Sciatic nerve (tissue), 2 donors: ENCODE results near the gene ZNF700. TPM values are rescaled to one million over a fixed set of nuclear protein-coding genes. Genes with fewer than 3 reads are reported as not detected.
"Not testable (repeated sequence)": the region's sequence is repeated elsewhere in the genome, so short reads cannot be mapped to it uniquely, and the experiment has no call there.

Experiments used
- ATAC-seq: fragments of 200-7000 bp; cut with Tn5 transposase; one replicate; pipeline ENCODE4 v1.9.1; 2020; ENCODE audit warnings: mild to moderate bottlenecking, moderate library complexity
- DNase-seq: peaks from one replicate; pipeline ENCODE4 v3.0.0-alpha.2; 2020; ENCODE audit warnings: low spot score
- intact Hi-C: fragments of 100-400 bp; cut with DNase I; formaldehyde crosslinking; loops from one replicate; pipeline ENCODE4 v1.14.2; 2022
- total RNA-seq: library from RNA; stranded (reverse); fragmentation: NEBNext Ultra II Directional; extraction: Animal tissue kit (Norgen Biotek cat#: 25700); gene quantifications from one replicate; pipeline ENCODE4 v1.2.1, GENCODE V29; 2021
- donor health status: DM: no; HTN: no; CAD: no.
- donor health status: DM: no; HTN: no; CAD: no.

The ZNF700 gene
- total RNA-seq: 16.1 TPM

DNA sequence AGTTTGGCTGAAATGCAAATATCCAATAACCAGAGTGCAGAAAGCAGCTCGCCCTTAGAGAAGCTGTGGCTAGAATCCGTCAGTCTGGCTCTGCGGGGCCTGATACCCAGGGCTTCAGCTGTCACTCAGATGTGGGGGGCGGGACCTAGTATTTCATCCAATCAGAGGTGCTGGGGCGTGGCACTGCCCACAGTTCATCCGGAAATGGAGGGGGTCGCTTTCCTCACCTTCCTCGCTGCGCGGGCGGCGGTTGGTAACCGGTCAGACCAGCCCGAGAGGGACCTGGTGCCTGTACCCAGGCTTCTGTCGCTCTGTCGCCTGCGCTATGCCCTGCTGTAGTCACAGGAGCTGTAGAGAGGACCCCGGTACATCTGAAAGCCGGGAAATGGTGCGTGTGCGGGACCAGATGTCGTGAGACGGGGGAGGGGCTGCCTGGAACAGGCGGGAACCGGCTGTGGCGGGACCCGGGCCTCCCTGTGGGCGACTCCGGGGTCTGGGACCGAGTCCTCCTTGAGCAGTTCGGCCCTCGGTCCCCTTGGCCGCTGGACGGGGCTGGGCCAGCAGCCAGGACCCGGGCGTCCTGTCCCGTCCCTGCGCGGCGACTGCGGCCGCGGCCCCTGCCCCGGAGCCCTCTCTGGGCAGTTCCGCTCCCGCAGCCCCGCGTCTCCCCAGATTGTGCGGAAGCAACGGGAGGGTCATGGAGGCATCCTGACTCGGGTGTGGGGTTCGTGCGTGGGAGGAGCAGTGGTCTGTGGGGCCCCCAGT lies at the start of gene ZNF700:
Gene ZNF700 (plus strand): TSS at position 222 of the 765 bp plus-strand sequence. CDS start 104 bp downstream, at position 326.
- ATAC-seq (peak; percentile 99), DNase-seq (peak; percentile 97)
- intact Hi-C loops: no loop called here

DNA sequence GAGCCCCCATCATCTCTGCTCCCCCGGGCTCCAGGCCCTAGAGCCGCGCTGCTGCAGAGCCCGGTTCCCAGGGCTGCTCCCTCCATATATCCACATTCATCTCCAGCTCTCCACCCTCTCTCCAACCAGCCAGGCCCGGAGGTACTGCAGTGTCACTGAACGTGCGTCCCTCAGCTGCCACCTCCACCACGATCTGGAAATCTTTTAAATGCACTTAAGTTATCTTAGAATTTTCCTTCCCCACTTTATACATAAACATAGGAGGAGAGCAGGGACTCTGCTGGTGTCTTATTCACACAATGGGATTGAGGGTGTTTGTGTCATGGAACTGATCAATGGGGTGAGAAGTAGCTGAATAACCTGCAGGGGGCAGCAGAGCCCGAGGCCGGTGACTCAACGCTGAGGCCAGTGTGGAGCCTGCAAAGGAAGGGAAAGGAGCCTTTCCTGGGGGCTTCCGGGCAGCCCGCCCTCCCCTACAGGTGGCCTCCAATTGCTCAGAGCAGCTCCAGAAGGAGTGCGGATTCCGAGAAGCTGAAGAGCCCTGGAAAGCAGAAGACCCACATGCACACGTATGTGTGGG lies 45.1 kb upstream of the ZNF700 start:
- intact Hi-C loops, ATAC-seq, DNase-seq: not testable (repeated sequence)

DNA sequence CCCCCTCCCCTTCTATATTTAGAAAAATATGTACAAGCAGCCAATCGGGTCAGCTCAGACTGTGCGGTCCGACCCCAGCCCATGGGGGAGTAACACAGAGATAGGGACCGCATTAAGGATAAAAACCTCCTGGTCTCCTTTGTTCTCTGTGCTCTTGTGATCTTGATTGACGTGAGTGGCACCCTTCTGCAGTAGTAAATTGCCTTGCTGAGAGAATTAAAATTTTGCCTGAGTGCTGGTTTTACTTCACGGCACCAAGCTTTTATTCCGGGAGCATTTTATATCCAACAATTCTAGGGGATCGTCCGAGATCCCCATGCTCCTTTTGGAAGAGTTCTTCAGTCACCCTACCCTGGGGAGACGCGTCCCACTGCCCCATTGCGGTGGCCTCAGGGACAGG lies 44.3 kb upstream of the ZNF700 start:
- DNase-seq (no peak), ATAC-seq (no peak)
- intact Hi-C loops: no loop called here

DNA sequence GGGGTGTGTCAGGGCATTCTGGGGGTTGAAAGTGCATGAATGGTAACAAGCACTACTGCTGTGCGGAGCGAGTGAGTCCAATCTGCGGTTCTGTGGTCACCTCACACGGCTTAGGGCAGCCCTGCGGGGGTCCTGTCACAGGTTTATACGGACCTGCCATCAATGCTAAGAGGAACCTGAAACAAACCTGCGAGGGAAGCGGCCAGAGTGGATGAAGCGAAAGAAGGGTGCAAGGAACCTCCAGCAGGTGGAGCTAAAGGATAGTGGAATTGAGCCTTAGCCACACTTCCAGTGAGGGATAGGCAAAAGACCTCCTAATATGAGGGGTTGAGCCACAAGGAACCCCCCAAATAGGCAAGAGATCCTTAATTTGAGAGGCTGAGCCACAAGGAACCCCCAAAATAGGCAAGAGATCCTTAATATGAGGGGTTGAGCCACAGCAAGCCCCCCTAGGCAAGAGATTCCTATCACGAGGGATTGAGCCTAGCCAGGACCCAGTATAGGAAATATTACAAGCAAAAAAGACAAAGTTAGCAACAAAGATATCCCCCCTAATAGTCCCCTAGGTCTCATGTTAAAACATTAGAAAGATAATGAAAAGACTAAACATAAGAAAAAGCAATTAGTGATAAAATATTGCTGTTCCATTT lies 43.6 kb upstream of the ZNF700 start:
- intact Hi-C loops: no loop called here
- ATAC-seq (no peak), DNase-seq (peak; percentile 61)

DNA sequence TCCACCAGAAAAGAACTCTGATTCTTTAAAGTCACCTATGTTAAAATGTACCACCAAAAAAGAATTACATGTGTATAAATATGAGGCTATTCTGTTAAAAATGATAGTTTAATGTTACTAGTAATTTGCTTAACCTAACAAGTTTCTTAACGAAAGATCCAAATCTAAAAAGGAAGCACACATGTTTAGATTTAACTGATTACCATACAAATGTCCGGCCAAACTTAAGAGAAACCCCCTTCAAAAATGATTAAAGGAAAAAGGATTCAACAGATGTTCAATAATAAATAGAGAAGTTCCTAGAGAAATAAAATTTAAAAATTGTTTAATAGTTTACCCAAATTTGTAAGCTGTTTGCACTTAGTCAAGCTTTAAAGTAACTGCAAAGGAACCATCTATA lies 42.3 kb upstream of the ZNF700 start:
- intact Hi-C loops: no loop called here
- ATAC-seq (no peak), DNase-seq (no peak)

DNA sequence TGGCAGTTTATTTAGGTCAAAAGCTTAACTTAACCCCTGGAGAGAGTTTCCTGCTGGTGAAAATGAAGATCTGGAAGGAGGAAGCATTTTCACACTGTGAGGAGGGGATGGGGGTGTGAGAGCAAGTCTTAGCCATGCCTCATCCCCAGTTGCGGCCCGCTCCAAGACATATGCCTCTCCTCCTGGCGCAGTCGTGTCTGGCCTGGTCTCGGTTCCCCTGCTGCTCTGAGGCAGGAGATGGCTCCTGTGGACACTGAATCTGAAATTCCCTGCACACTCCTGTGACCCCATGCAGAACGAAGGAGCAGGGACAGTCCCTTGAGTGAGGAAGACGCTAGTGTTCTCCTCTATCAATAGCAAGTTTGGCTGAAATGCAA lies 37.7 kb upstream of the ZNF700 start:
- ATAC-seq (peak; percentile 63), DNase-seq (no peak)
- intact Hi-C loops: no loop called here

DNA sequence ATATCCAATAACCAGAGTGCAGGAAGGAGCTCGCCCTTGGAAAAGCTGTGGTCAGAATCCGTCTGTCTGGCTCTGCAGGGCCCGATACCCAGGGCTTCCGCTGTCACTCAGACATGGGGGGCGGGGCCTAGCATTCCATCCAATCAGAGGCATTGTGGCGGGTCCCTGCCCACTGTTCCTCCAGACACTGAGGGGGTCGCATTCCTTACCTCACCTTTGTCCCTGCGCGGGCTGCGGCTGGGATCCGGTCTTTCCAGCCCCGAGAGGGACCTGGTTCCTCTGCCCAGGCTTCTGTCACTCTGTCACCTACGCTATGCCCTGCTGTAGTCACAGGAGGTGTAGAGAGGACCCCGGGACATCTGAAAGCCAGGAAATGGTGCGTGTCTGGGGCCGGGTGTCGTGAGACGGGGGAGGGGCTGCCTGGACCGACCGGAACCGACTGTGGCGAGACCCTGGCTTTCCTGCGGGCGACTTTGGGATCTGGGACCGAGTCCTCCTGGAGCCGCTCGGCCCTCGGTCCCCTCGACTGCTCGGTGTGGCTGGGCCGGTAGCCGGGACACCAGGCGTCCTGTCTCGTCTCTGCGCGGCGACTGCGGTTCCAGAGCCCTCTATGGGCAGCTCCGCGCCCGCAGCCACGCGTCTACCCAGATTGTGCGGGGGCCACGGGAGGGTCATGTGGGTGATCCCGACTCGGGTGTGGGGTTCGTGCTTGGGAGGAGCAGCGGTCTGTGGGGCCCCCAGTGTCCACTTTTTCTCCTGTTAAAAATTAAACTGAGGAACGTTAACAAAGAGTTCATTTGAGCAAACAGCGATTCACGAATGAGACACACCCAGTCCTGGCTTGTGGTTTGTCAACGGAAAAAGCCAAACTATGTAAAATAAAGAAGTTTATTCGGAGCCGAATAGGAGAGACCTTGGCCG lies 37.0 kb upstream of the ZNF700 start, which contains the start of gene ZNF69:
Gene ZNF69 (plus strand): TSS at position 172 of the 921 bp plus-strand sequence. CDS start 142 bp downstream, at position 314.
- ATAC-seq (peak; percentile 99), DNase-seq (peak; percentile 90)
- intact Hi-C loops: no loop called here

DNA sequence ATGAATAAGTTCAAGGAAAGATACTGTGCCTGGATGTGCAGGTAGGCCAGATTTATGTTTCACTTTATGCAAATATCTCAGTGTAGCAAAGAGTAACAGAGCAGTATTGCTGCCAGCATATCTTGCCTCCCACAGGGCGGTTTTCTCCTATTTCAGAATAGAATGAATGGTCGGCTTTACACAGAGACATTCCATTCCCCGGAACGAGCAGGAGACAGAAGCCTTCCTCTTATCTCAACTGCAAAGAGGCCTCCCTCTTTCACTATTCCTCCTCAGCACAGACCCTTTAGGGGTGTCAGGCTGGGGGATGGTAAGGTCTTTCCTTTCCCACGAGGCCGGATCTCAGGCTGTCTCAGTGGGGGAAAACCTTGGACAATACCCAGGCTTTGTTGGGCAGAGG lies 35.0 kb upstream of the ZNF700 start:
- intact Hi-C loops: not testable (repeated sequence)

DNA sequence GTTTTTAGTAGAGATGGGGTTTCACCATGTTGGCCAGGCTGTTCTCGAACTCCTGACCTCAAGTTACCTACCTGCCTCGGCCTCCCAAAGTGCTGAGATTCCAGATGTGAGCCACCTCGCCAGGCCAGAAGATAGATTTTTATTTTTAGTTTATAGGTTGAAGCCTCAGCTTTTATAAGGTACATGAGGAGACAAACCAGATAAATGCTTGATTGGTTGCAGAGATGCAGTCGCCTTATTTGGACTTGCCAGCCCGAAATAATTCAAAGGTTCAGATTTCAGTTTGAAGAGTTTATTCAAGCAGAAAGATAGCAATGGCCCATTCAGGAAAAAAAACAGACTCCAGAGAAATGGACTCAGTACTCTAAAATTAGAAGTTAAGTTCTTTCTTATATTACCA lies 34.3 kb upstream of the ZNF700 start:
- DNase-seq (no peak), ATAC-seq (no peak)
- intact Hi-C loops: no loop called here

More for the DNA sequence above, 35.0 kb upstream of the ZNF700 start:
- not testable (repeated sequence) for DNase-seq, ATAC-seq

DNA sequence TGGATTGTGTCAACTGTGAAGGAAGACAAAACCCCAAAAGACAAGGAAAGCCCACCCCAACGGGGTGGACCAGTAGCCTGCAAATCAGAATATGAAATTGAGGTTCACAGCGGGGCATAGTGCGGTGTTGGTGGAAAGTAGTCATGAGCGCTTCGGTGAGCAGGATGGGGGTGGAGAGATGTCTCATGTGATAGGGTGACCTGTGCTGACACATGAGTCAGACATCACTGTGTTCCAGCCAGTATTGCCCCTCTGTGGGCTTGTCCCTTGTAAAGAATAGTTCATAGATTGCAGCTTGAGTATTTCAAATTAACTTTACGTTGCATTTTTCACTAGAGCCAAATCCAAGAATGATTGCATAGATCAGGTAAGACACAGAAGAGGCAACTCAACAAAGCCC lies 30.1 kb upstream of the ZNF700 start:
- DNase-seq (no peak), ATAC-seq (no peak)
- intact Hi-C loops: no loop called here

DNA sequence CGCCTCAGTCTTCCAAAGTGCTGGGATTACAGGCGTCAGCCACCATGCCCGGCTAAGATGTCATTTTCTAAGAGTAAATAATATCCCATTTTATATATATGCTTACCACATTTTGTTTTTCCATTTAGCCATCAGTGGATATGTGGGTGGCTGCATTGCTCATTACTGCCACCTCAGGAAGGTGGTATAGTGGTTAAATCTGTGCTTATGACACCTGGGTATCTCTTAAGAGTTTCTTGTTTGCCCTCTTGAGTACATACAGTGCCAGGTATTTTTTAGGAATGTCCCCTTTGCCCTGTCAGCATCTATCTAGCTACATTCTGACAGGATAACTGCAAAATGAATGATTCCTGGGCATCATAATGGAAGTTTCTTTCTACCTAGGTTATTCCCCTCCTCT lies 22.7 kb upstream of the ZNF700 start:
- DNase-seq: no peak
- ATAC-seq: no peak
- intact Hi-C loops: no loop called here

DNA sequence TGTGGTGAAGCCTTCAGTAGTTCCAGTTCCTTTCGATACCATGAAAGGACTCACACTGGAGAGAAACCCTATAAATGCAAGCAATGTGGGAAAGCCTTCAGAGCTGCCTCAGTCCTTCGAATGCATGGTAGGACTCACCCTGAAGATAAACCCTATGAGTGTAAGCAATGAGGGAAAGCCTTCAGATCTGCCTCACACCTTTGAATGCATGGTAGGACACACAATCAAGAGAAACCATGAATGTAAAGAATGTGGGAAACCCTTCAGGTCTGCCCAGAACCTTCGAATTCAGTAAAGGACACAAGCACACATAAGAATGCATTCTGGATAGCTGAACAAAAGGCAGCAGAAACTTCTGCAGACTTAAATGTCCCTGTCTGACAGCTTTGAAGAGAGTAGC lies 19.0 kb upstream of the ZNF700 start:
- intact Hi-C loops: no loop called here
- no peak for ATAC-seq

DNA sequence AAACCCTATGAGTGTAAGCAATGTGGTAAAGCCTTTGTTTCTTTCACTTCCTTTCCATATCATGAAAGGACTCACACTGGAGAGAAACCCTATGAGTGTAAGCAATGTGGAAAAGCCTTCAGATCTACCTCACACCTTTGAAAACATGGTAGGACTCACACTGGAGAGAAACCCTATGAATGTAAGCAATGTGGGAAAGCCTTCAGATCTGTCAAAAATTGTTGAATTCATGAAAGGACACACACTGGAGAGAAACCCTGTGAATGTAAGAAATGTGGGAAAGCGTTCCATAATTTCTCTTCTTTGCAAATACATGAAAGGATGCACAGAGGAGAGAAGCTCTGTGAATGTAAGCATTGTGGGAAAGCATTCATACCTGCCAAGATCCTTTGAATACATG lies 13.0 kb upstream of the ZNF700 start:
- DNase-seq, ATAC-seq, intact Hi-C loops: not testable (repeated sequence)

More for the DNA sequence above, 19.0 kb upstream of the ZNF700 start:
- DNase-seq: no peak

DNA sequence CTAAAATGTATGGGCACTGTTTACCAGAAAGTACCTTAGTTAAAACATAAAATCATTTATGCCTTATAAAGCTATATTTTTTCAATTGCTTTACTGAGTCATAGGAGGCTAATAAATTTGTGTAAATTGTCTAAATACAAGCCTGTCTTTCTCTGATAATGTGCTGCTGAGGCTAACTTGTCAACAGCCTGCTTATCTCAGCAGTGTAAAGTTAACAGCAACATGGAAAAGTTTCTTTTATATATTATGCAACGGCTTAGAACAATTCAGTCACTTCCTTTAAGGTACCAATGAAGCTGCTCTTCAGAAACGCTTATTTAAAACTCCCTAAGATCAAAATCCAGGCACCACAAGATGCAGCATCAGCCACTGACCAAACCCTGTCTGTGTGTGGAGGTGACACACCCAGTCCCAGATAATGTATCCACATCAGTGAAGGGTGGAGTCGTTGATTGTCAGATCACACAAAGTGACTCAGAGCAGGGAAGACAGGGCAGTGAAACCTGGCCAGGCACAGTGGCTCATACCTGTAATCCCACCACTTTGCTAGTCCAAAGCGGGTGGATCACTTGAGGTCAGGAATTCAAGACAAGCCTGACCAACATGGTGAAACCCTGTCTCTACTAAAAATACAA lies 10.4 kb upstream of the ZNF700 start:
- intact Hi-C loops, DNase-seq, ATAC-seq: not testable (repeated sequence)

DNA sequence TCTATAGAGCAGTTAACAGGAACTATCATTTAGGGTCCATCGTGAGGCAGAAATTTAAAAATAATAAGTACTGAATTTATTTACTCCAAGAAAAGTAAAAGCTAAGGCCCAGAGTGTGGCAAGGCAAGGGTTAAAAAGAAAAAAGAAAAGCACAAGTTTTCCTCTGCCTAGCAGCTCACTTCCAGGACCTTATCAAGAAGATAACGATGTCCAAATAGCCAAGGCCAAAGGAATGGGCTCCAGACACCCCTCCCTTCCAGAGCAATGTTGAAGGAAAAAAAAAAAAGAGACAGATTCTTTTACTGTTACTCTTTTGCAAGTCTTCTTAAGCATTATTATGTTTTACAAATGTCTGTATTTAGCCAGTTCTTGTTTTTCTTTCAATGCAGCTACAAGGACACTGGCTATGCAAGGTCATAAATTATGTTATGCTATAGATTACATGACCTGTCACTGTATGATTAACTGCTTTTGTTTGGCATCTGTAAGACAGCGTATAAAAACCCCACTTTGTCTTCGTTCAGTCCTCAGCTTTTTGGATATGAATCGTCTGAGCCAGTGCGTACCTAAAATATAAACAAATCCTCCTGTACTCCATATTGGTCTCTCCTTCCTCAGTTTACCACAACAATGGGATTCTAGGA lies 2.9 kb upstream of the ZNF700 start:
- intact Hi-C loops: no loop called here
- no peak for ATAC-seq
- DNase-seq: no peak

DNA sequence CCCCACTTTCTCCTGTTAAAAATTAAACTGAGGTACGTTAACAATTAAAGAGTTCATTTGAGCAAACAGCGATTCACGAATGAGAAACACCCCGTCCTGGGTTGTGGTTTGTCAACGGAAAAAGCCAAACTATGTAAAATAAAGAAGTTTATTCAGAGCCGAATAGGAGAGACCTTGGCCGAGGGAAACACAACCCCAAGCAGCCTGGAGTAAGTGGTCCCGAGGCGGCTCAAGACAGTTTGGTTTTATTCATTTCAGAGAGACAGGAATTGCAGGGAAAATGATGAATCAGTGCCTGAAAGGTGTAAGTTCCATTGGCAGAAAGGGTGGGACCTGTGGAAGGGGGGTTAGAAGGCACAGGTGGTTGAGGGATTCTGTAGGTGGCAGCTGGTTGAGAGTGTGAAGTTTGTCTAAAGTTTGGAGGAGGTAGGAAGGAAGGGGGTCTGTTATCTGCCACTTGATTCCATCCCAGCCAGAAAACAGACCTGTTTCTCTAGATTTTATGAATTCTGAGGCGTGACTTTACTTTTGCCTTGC lies 812 bp downstream of the ZNF700 start:
- DNase-seq, ATAC-seq, intact Hi-C loops: not testable (repeated sequence)

DNA sequence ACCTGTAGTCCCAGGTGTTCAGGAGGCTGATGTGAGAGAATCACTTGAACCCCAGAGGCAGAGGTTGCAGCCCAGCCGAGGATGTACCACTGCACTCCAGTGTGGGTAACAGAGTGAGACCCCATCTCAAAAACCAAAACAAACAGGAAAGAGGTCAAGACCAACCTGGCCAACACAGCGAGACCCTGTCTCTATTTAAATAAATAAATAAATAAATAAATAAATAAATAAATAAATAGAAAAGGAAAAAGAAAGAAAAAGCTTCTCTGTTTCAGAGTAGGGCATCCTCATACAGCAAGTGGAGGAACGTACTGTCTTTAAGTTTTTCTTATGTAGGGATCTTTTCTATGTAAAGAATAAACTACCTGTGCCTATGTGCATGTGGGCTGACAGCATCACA lies 2.3 kb downstream of the ZNF700 start:
- ATAC-seq (no peak), DNase-seq (no peak)
- intact Hi-C loops: no loop called here

DNA sequence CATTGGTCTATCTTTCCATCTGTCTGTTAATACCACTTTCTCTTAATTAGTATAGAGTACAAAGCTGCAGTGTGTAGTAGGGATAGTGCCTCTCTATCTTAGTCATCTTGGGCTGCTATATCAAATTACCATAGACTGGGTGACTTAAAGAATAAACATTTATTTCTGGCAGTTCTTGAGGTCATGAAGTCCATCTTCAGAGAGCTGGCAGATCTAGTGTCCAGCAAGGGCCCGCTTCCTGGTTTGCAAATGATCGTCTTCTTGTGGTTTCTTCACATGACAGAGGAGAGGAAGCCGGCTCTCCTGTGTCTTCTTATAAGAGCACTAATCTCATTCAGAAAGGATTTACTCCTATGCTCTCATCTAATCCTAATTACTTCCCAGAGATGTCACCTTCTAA lies 6.1 kb downstream of the ZNF700 start:
- DNase-seq (no peak), ATAC-seq (no peak)
- intact Hi-C loops: no loop called here
